ENCODE results near the gene FRMD5. TPM values are rescaled to one million over a fixed set of nuclear protein-coding genes. Genes with fewer than 3 reads are reported as not detected.
"Not testable (repeated sequence)": the region's sequence is repeated elsewhere in the genome, so short reads cannot be mapped to it uniquely, and the experiment has no call there.

Gene FRMD5
- total RNA-seq, 3 donors from 2014 or later (not counting 1 experiment from before 2014, with no cell fraction given), result not detected

- Histone ChIP-seq H3K4me3 (ENCODE audit: low read length) (no peak overlapping the region), H3K27ac (ENCODE audit: low read length) (no peak overlapping the region), H3K36me3 (ENCODE audit: control insufficient read depth, insufficient read depth, low read length) (no peaks in the 10 kb centered on the region), H3K9me3 (ENCODE audit: control insufficient read depth, insufficient read depth, low read length) (no peaks in the 10 kb centered on the region), H3K27me3 (ENCODE audit: control insufficient read depth, insufficient read depth, low read length) (peaks cover 3% of the 10 kb centered on the region), H3K4me1 (ENCODE audit: control insufficient read depth, insufficient read depth, low read length) (no peaks in the 10 kb centered on the region)
- no peaks in the 10 kb centered on the region for H3K9me3 Mint-ChIP-seq
- H3K27ac Mint-ChIP-seq, result no peak overlapping the region
- H3K4me1 Mint-ChIP-seq, result no peaks in the 10 kb centered on the region
- no peak overlapping the region for H3K4me3 Mint-ChIP-seq
- ATAC-seq (no peak), DNase-seq (no peak)
- no peak for TF ChIP-seq CTCF (IDR thresholded peaks at IDR 0.05)
- 100% methylated on average over 1 of the region's 1 CpG for WGBS (ENCODE audit: insufficient coverage)
- no peaks in the 10 kb centered on the region for H3K36me3 Mint-ChIP-seq
- H3K27me3 Mint-ChIP-seq (ENCODE audit: low read depth in 2 of 2), result peaks cover 4 to 30% of the 10 kb centered on the region in 2 donors
- intact Hi-C loops (cut with micrococcal nuclease), result no loop called here
Observed at GRCh38 chr15:44033894-44034293, 161.2 kb downstream of the FRMD5 start.

GRCh38 chr15:44032820-44033219, 162.3 kb downstream of the FRMD5 start:
- ATAC-seq; H3K27me3 ChIP-seq (ENCODE audit: control insufficient read depth, insufficient read depth, low read length); H3K9me3 Mint-ChIP-seq; intact Hi-C loops (cut with micrococcal nuclease); H3K4me3 ChIP-seq (ENCODE audit: low read length); H3K9me3 ChIP-seq (ENCODE audit: control insufficient read depth, insufficient read depth, low read length); H3K27ac Mint-ChIP-seq; H3K4me1 Mint-ChIP-seq; H3K4me3 Mint-ChIP-seq; H3K27ac ChIP-seq (ENCODE audit: low read length); H3K4me1 ChIP-seq (ENCODE audit: control insufficient read depth, insufficient read depth, low read length); H3K36me3 ChIP-seq (ENCODE audit: control insufficient read depth, insufficient read depth, low read length); H3K36me3 Mint-ChIP-seq; DNase-seq: not testable (repeated sequence)
- peaks cover 8 to 30% of the 10 kb centered on the region in 2 donors for H3K27me3 Mint-ChIP-seq (ENCODE audit: low read depth in 2 of 2)

GRCh38 chr15:44029940-44030568, 165.0 kb downstream of the FRMD5 start:
- ATAC-seq (no peak), DNase-seq (no peak)
- TF ChIP-seq CTCF (IDR thresholded peaks at IDR 0.05), result no peak
- H3K36me3 ChIP-seq (ENCODE audit: control insufficient read depth, insufficient read depth, low read length), result no peaks in the 10 kb centered on the region
- no peak overlapping the region for H3K4me3 Mint-ChIP-seq
- H3K27ac Mint-ChIP-seq, result no peak overlapping the region
- peaks cover 8 to 37% of the 10 kb centered on the region in 2 donors for H3K27me3 Mint-ChIP-seq (ENCODE audit: low read depth in 2 of 2)
- no peaks in the 10 kb centered on the region for H3K9me3 Mint-ChIP-seq
- no peaks in the 10 kb centered on the region for H3K4me1 Mint-ChIP-seq
- H3K27ac ChIP-seq (ENCODE audit: low read length), result no peak overlapping the region
- intact Hi-C loops (cut with micrococcal nuclease), result no loop called here
- 75% methylated on average over 1 of the region's 2 CpGs for WGBS (ENCODE audit: insufficient coverage)
- H3K36me3 Mint-ChIP-seq, result no peaks in the 10 kb centered on the region
- H3K9me3 ChIP-seq (ENCODE audit: control insufficient read depth, insufficient read depth, low read length), result no peaks in the 10 kb centered on the region
- no peak overlapping the region for H3K4me3 ChIP-seq (ENCODE audit: low read length)
- peaks cover 3% of the 10 kb centered on the region for H3K27me3 ChIP-seq (ENCODE audit: control insufficient read depth, insufficient read depth, low read length)
- H3K4me1 ChIP-seq (ENCODE audit: control insufficient read depth, insufficient read depth, low read length), result no peaks in the 10 kb centered on the region

- no peak for ATAC-seq
- no peaks in the 10 kb centered on the region for H3K36me3 Mint-ChIP-seq
- no peak for DNase-seq
- H3K27me3 ChIP-seq (ENCODE audit: control insufficient read depth, insufficient read depth, low read length), result peaks cover 3% of the 10 kb centered on the region
- no peaks in the 10 kb centered on the region for H3K4me1 ChIP-seq (ENCODE audit: control insufficient read depth, insufficient read depth, low read length)
- no peak for TF ChIP-seq CTCF (IDR thresholded peaks at IDR 0.05)
- no peaks in the 10 kb centered on the region for H3K9me3 ChIP-seq (ENCODE audit: control insufficient read depth, insufficient read depth, low read length)
- no peaks in the 10 kb centered on the region for H3K4me1 Mint-ChIP-seq
- H3K9me3 Mint-ChIP-seq, result no peaks in the 10 kb centered on the region
- H3K27ac ChIP-seq (ENCODE audit: low read length), result no peak overlapping the region
- no peak overlapping the region for H3K27ac Mint-ChIP-seq
- peaks cover 8 to 37% of the 10 kb centered on the region in 2 donors for H3K27me3 Mint-ChIP-seq (ENCODE audit: low read depth in 2 of 2)
- H3K36me3 ChIP-seq (ENCODE audit: control insufficient read depth, insufficient read depth, low read length), result no peaks in the 10 kb centered on the region
- WGBS (ENCODE audit: insufficient coverage), result 84% methylated on average over 2 of the region's 2 CpGs
- intact Hi-C loops (cut with micrococcal nuclease), result no loop called here
- no peak overlapping the region for H3K4me3 Mint-ChIP-seq
- no peak overlapping the region for H3K4me3 ChIP-seq (ENCODE audit: low read length)
Observed at GRCh38 chr15:44029003-44029402, 166.1 kb downstream of the FRMD5 start.
